ENCODE measurements around the gene PRRT3.
"Not testable (repeated sequence)": the region's sequence is repeated elsewhere in the genome, so short reads cannot be mapped to it uniquely, and the experiment has no call there.

Gene PRRT3

DNA sequence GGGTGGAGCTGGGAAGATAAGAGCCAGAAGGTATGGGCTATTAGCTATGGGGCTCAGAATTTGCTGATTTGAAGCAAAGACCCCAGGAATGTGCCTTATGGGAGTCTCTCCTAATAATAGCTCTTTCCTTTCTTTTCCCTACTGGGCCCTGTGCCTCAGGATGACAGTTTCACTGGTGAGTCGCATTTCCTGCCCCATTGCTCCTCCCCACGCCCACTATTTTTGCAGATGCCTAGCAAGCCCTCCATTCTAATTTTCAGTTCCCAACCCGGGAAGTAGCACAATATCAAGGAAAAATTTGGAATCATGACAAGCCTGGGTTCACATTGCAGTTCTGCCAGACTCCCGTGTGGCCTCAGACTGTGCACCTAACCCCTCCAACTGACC, 49.0 kb downstream of the PRRT3 start:
- no peak for DNase-seq (ENCODE audit: low spot score)
- no peak for TF ChIP-seq CTCF (IDR thresholded peaks at IDR 0.05; ENCODE audit: extremely low read depth, missing control alignments)

GRCh38 chr3:9902372-9903237, 49.6 kb downstream of the PRRT3 start, which contains the start of gene IL17RE:
Gene IL17RE, plus strand, starts transcription at chr3:9902848. Its CDS starts 85 bp downstream, at chr3:9902933.
- TF ChIP-seq CTCF (IDR thresholded peaks at IDR 0.05; ENCODE audit: extremely low read depth, missing control alignments): no peak
- DNase-seq (ENCODE audit: low spot score): no peak

GRCh38 chr3:9901967-9902366, 50.2 kb downstream of the PRRT3 start:
- DNase-seq (ENCODE audit: low spot score): no peak
- TF ChIP-seq CTCF (IDR thresholded peaks at IDR 0.05; ENCODE audit: extremely low read depth, missing control alignments): no peak

GRCh38 chr3:9900965-9901415, 51.2 kb downstream of the PRRT3 start:
- DNase-seq (ENCODE audit: low spot score): not testable (repeated sequence)

DNA sequence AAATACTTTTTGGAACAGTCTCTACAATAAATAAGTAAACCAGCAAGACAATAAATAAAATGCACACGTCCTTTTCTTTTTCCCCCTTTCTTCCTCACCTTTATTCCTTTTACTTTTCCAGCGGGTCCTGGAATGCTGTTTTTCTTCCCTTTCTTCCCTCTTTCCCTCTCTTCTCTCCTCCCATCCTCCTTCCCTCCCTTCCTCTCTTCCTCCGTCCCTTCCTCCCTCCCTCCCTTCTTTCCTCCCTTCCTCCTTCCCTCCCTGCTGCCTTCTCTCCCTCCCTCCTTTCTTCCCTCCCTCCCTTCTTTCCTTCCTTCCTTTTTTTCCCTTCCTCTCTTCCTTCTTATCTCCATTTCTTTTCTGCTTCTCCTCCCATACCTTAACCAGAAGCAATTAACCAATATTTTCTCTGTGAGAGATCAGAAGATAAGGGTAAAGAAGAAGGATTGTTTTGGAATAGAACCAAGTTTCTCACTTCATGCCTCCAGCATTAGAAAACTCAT, 52.9 kb downstream of the PRRT3 start:
- no peak for TF ChIP-seq CTCF (IDR thresholded peaks at IDR 0.05; ENCODE audit: extremely low read depth, missing control alignments)
- DNase-seq (ENCODE audit: low spot score): no peak

GRCh38 chr3:9898467-9899241, 53.6 kb downstream of the PRRT3 start:
- TF ChIP-seq CTCF (IDR thresholded peaks at IDR 0.05; ENCODE audit: extremely low read depth, missing control alignments): no peak

GRCh38 chr3:9897408-9898372, 54.5 kb downstream of the PRRT3 start:
- no peak for DNase-seq (ENCODE audit: low spot score)
- no peak for TF ChIP-seq CTCF (IDR thresholded peaks at IDR 0.05; ENCODE audit: extremely low read depth, missing control alignments)

More at GRCh38 chr3:9898467-9899241, 53.6 kb downstream of the PRRT3 start:
- DNase-seq (ENCODE audit: low spot score): no peak

DNA sequence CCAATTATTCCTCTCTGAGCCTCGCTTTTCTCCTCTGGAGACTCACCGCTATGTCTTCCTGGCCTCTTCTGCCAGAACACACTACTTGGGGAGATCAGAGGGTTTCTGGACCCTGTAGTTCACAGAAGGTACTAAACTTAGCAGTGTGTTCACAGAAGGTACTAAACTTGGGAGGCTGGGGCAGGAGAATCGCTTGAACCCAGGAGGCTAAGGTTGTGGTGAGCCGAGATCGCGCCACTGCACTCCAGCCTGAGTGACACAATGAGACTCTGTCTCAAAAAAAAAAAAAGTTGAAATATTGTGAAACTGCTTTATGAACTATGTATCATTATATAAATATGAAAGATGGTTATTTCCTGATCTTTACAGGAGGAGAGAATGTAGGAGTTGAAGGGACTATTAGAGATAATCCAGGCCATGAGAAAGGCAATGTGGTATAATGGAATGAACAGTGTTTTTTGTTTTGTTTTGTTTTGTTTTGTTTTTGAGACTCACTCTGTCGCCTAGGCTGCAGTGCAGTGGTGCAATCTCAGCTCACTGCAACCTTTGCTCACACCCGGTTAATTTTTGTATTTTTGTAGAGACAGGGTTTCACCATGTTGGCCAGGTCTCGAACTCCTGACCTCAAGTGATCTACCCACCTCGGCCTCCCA, 55.3 kb downstream of the PRRT3 start:
- not testable (repeated sequence) for DNase-seq (ENCODE audit: low spot score)

- DNase-seq (ENCODE audit: low spot score): not testable (repeated sequence)
Measured at GRCh38 chr3:9895715-9896114, 56.5 kb downstream of the PRRT3 start.
